H9 (cell line): ENCODE results near the gene DUSP7. TPM values are rescaled to one million over a fixed set of nuclear protein-coding genes. Genes with fewer than 3 reads are reported as not detected.

Experiments used
- DNase-seq: peaks from one replicate; pipeline ENCODE4 v3.0.0-alpha.2; 2017
- H2AFZ ChIP-seq: one replicate; pipeline ENCODE4 v1.6.1; 2013; ENCODE audit warnings: mild to moderate bottlenecking, low read length, control low read depth, moderate library complexity
- H2AK5ac ChIP-seq: 2 replicates; pipeline ENCODE4 v1.6.1; 2013; ENCODE audit warnings: low read length, control low read depth, mixed read lengths; ENCODE audit not compliant: insufficient read length
- H2BK120ac ChIP-seq: one replicate; pipeline ENCODE4 v1.6.1; 2013; ENCODE audit warnings: low read depth, mild to moderate bottlenecking, low read length, control low read depth, inconsistent platforms; ENCODE audit not compliant: poor library complexity, severe bottlenecking
- H2BK12ac ChIP-seq: 2 replicates; pipeline ENCODE4 v1.6.1; 2013; ENCODE audit warnings: low read length, control low read depth, mixed read lengths, low read depth; ENCODE audit not compliant: insufficient read length
- H2BK15ac ChIP-seq: 2 replicates; pipeline ENCODE4 v1.6.1; 2013; ENCODE audit warnings: low read depth, low read length, control low read depth
- H2BK20ac ChIP-seq: one replicate; pipeline ENCODE4 v1.6.1; 2013; ENCODE audit warnings: low read depth, mild to moderate bottlenecking, low read length, control low read depth, inconsistent platforms; ENCODE audit not compliant: poor library complexity, severe bottlenecking
- H2BK5ac ChIP-seq: 2 replicates; pipeline ENCODE4 v1.6.1; 2013; ENCODE audit warnings: low read length, control low read depth, mixed read lengths; ENCODE audit not compliant: insufficient read length
- H3K14ac ChIP-seq: 2 replicates; pipeline ENCODE4 v1.6.1; 2013; ENCODE audit warnings: low read length, control low read depth; ENCODE audit not compliant: insufficient read depth
- H3K18ac ChIP-seq: 2 replicates; pipeline ENCODE4 v1.6.1; 2013; ENCODE audit warnings: low read depth, mild to moderate bottlenecking, mixed read lengths, low read length, control low read depth; ENCODE audit not compliant: insufficient read length
- H3K23ac ChIP-seq: 2 replicates; pipeline ENCODE4 v1.6.1; 2013; ENCODE audit warnings: low read length, control low read depth, mixed read lengths, low read depth; ENCODE audit not compliant: insufficient read length
- H3K23me2 ChIP-seq: 2 replicates; pipeline ENCODE4 v1.6.1; 2013; ENCODE audit warnings: low read depth, mild to moderate bottlenecking, mixed read lengths, low read length, control low read depth; ENCODE audit not compliant: insufficient read length, poor library complexity, severe bottlenecking
- H3K27ac ChIP-seq: 2 replicates; pipeline ENCODE4 v1.5.1; 2013; ENCODE audit warnings: low read length, control low read depth, mixed read lengths, low read depth; ENCODE audit not compliant: insufficient read length
- H3K27me3 ChIP-seq: 2 replicates; pipeline ENCODE4 v1.6.1; 2013; ENCODE audit warnings: low read length, control low read depth, inconsistent platforms; ENCODE audit not compliant: insufficient read depth
- H3K4ac ChIP-seq: 2 replicates; pipeline ENCODE4 v1.6.1; 2013; ENCODE audit warnings: low read depth, mild to moderate bottlenecking, control low read depth, inconsistent platforms, low read length, moderate library complexity
- H3K4me1 ChIP-seq: 2 replicates; pipeline ENCODE4 v1.6.1; 2013; ENCODE audit warnings: low read length, control low read depth, inconsistent platforms; ENCODE audit not compliant: insufficient read depth
- H3K4me2 ChIP-seq: 2 replicates; pipeline ENCODE4 v1.6.1; 2013; ENCODE audit warnings: low read length, control low read depth, mixed read lengths; ENCODE audit not compliant: insufficient read length, insufficient read depth
- H3K56ac ChIP-seq: 2 replicates; pipeline ENCODE4 v1.6.1; 2013; ENCODE audit warnings: low read depth, mild to moderate bottlenecking, mixed read lengths, low read length, control low read depth; ENCODE audit not compliant: insufficient read length
- H3K79me1 ChIP-seq: 2 replicates; pipeline ENCODE4 v1.6.1; 2013; ENCODE audit warnings: low read depth, mild to moderate bottlenecking, moderate library complexity, low read length, control low read depth, inconsistent platforms; ENCODE audit not compliant: insufficient read depth, poor library complexity, severe bottlenecking
- H3K79me2 ChIP-seq: 2 replicates; pipeline ENCODE4 v1.6.1; 2013; ENCODE audit warnings: low read length, control low read depth, inconsistent platforms; ENCODE audit not compliant: insufficient read depth
- H3K9ac ChIP-seq: 2 replicates; pipeline ENCODE4 v1.6.1; 2013; ENCODE audit warnings: low read length, control low read depth, mixed read lengths; ENCODE audit not compliant: insufficient read length; ENCODE audit errors: extremely low read depth
- H3K9me3 ChIP-seq: one replicate; pipeline ENCODE4 v1.6.1; 2013; ENCODE audit warnings: low read depth, low read length, inconsistent platforms; ENCODE audit not compliant: control insufficient read depth
- H3T11ph ChIP-seq: one replicate; pipeline ENCODE4 v1.6.1; 2013; ENCODE audit warnings: mild to moderate bottlenecking, low read length, control low read depth, inconsistent platforms
- H4K20me1 ChIP-seq: one replicate; pipeline ENCODE4 v1.6.1; 2013; ENCODE audit not compliant: control insufficient read depth, insufficient read length, insufficient read depth
- H4K5ac ChIP-seq: 2 replicates; pipeline ENCODE4 v1.6.1; 2013; ENCODE audit warnings: low read depth, mild to moderate bottlenecking, mixed read lengths, low read length, control low read depth; ENCODE audit not compliant: insufficient read length
- H4K8ac ChIP-seq: replicated peaks from 2 replicates; pipeline ENCODE4 v1.6.1; 2013; ENCODE audit warnings: low read length, control low read depth, mixed read lengths, low read depth; ENCODE audit not compliant: insufficient read length
- H4K91ac ChIP-seq: 2 replicates; pipeline ENCODE4 v1.6.1; 2013; ENCODE audit warnings: low read depth, mild to moderate bottlenecking, moderate library complexity, mixed read lengths, low read length, control low read depth; ENCODE audit not compliant: insufficient read length
- H3K27ac Mint-ChIP-seq, 3 experiments: 2 replicates in 2 of 3; 3 replicates in 1 of 3; pipeline ENCODE4 v1.8.0; 2020 to 2021; ENCODE audit warnings: mixed read lengths in 3 of 3, mild to moderate bottlenecking in 1 of 3, moderate library complexity in 1 of 3
- H3K27me3 Mint-ChIP-seq: 2 replicates; pipeline ENCODE4 v1.8.0; 2021; ENCODE audit warnings: low read depth, mild to moderate bottlenecking, moderate library complexity, mixed read lengths
- H3K36me3 Mint-ChIP-seq, 3 experiments: 2 replicates in 2 of 3; 3 replicates in 1 of 3; pipeline ENCODE4 v1.8.0; 2020 to 2021; ENCODE audit warnings: low read depth in 3 of 3, mixed read lengths in 3 of 3; ENCODE audit not compliant: insufficient read depth in 1 of 3
- H3K4me1 Mint-ChIP-seq, 2 experiments: 2 replicates each; pipeline ENCODE4 v1.8.0; 2020; ENCODE audit warnings: mixed read lengths in 2 of 2
- H3K4me3 Mint-ChIP-seq, 2 experiments: 2 replicates in 1 of 2; 3 replicates in 1 of 2; pipeline ENCODE4 v1.8.0; 2020 to 2021; ENCODE audit warnings: mild to moderate bottlenecking in 2 of 2, mixed read lengths in 2 of 2, moderate library complexity in 1 of 2
- H3K9me3 Mint-ChIP-seq, 2 experiments: 2 replicates in 1 of 2; 3 replicates in 1 of 2; pipeline ENCODE4 v1.8.0; 2020; ENCODE audit warnings: mild to moderate bottlenecking in 2 of 2, mixed read lengths in 2 of 2, moderate library complexity in 1 of 2
- WGBS: extraction: QIAGEN DNeasy Blood & Tissue Kit; methylation state at CpG from one replicate; pipeline ENCODE4 v1.1.7; 2013; ENCODE audit warnings: missing lambda C conversion rate, low lambda C conversion rate, mixed read lengths; ENCODE audit not compliant: insufficient read length; ENCODE audit errors: extremely low coverage; 5-methylcytosine and 5-hydroxymethylcytosine counted together
- total RNA-seq: library from RNA; stranded (reverse); gene quantifications from 2 replicates; pipeline ENCODE4 v1.2.1, GENCODE V29; 2021
- TF ChIP-seq, protein P1 (sequence below): fragments of 200-600 bp; sonication (generic); conservative IDR thresholded peaks from 3 replicates; pipeline ENCODE4 v1.8.0; 2021; ENCODE audit warnings: antibody characterized with exemption, mild to moderate bottlenecking

Gene DUSP7
- total RNA-seq, 1 experiment from 2014 or later = 24.0 TPM

DNA sequence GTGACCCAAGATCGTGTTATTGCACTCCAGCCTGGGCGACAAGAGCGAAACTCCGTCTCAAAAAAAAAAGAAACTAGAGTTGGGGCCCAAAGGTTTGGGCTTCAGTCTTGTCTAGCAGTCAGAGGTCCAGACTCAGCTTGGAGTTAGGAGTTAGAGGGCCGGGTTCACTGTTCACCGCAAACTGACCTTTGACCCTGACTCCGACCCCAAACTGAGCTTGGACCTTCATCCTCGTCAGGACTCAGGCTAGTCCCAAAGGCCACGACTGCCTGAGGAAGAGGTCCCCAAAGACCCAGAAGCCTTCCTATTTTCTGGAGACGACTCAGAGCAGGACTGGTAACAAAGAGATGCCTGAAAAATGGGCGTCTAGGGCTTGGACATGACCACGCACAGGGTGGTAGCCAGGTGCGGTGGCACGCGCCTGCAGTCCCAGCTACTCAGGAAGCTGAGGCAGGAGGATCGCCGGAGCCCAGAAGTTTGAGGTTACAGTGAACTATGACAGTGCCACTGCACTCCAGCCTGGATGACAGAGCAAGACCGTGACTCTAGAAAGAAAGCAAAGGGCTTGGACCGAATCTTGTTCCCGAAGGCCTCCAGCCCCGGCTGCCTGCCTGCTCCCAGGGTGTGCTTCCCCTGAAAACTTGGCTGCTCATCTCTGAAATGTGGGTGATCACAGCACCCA, 37.9 kb downstream of the DUSP7 start:
- Histone ChIP-seq H2BK120ac (no peak overlapping the region), H2BK15ac (no peak overlapping the region), H2BK5ac (no peak overlapping the region), H3K27ac (no peak overlapping the region), H4K91ac (no peak overlapping the region), H3K79me2 (no peaks in the 10 kb centered on the region), H3K9ac (no peak overlapping the region), H3K4ac (no peak overlapping the region), H2AK5ac (no peak overlapping the region), H4K5ac (no peak overlapping the region), H3T11ph (no peak overlapping the region), H3K9me3 (no peaks in the 10 kb centered on the region), H3K23me2 (no peaks in the 10 kb centered on the region), H3K18ac (no peak overlapping the region), H4K8ac (no peak overlapping the region), H3K27me3 (no peaks in the 10 kb centered on the region), H3K4me2 (no peak overlapping the region), H3K4me1 (peaks cover 4% of the 10 kb centered on the region; the same call in 1 of the 2 replicates), H3K79me1 (no peaks in the 10 kb centered on the region), H2BK12ac (no peak overlapping the region), H2BK20ac (no peak overlapping the region), H3K23ac (no peak overlapping the region), H2AFZ (no peak overlapping the region), H4K20me1 (peaks cover 5% of the 10 kb centered on the region), H3K56ac (no peak overlapping the region), H3K14ac (no peak overlapping the region)
- no CpG with 5 or more reads among the region's 21 CpGs for WGBS
- H3K9me3 Mint-ChIP-seq = no peaks in the 10 kb centered on the region
- no peak for DNase-seq
- H3K36me3 Mint-ChIP-seq = no peaks in the 10 kb centered on the region
- no peaks in the 10 kb centered on the region; the same call in 1 of the 2 replicates for H3K27me3 Mint-ChIP-seq
- TF ChIP-seq, protein P1, sequence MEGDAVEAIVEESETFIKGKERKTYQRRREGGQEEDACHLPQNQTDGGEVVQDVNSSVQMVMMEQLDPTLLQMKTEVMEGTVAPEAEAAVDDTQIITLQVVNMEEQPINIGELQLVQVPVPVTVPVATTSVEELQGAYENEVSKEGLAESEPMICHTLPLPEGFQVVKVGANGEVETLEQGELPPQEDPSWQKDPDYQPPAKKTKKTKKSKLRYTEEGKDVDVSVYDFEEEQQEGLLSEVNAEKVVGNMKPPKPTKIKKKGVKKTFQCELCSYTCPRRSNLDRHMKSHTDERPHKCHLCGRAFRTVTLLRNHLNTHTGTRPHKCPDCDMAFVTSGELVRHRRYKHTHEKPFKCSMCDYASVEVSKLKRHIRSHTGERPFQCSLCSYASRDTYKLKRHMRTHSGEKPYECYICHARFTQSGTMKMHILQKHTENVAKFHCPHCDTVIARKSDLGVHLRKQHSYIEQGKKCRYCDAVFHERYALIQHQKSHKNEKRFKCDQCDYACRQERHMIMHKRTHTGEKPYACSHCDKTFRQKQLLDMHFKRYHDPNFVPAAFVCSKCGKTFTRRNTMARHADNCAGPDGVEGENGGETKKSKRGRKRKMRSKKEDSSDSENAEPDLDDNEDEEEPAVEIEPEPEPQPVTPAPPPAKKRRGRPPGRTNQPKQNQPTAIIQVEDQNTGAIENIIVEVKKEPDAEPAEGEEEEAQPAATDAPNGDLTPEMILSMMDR = no peak
- H3K4me3 Mint-ChIP-seq = no peak overlapping the region
- peaks cover 16 to 23% of the 10 kb centered on the region in 2 experiments for H3K4me1 Mint-ChIP-seq
- no peak overlapping the region for H3K27ac Mint-ChIP-seq
